Measurements from ENCODE around the gene DUSP11.
"Not testable (repeated sequence)": the region's sequence is repeated elsewhere in the genome, so short reads cannot be mapped to it uniquely, and the experiment has no call there.

The DUSP11 gene

GRCh38 chr2:73779467-73780236 is at the start of gene DUSP11:
Gene DUSP11 (minus strand): TSS chr2:73780103. CDS start chr2:73779974, 129 bp downstream.
- DNase-seq: peak; percentile 87

- DNase-seq: peak; percentile 93
Observed at GRCh38 chr2:73828818-73829570, 49.1 kb upstream of the DUSP11 start, which contains the start of gene STAMBP. Gene STAMBP (plus strand): TSS chr2:73828961. CDS start chr2:73830857, 1,896 bp downstream.

GRCh38 chr2:73828389-73828817 is 48.5 kb upstream of the DUSP11 start:
- no peak for DNase-seq

- no peak for DNase-seq
Observed at GRCh38 chr2:73827660-73828388, 47.9 kb upstream of the DUSP11 start.

GRCh38 chr2:73827018-73827417 is 47.1 kb upstream of the DUSP11 start:
- no peak for DNase-seq

GRCh38 chr2:73825408-73825807 is 45.5 kb upstream of the DUSP11 start:
- DNase-seq: no peak

GRCh38 chr2:73823916-73824523 is 44.1 kb upstream of the DUSP11 start:
- peak; percentile 70 for DNase-seq

- DNase-seq: no peak
Observed at GRCh38 chr2:73823416-73823815, 43.5 kb upstream of the DUSP11 start.

GRCh38 chr2:73822991-73823390 is 43.1 kb upstream of the DUSP11 start:
- DNase-seq: no peak

- DNase-seq: no peak
Observed at GRCh38 chr2:73822276-73822675, 42.4 kb upstream of the DUSP11 start.

GRCh38 chr2:73821669-73822068 is 41.8 kb upstream of the DUSP11 start:
- DNase-seq: no peak

GRCh38 chr2:73821227-73821626 is 41.3 kb upstream of the DUSP11 start:
- DNase-seq: no peak

- no peak for DNase-seq
Observed at GRCh38 chr2:73818296-73818695, 38.4 kb upstream of the DUSP11 start.

GRCh38 chr2:73812635-73813034 is 32.7 kb upstream of the DUSP11 start:
- no peak for DNase-seq

GRCh38 chr2:73811878-73812277 is 32.0 kb upstream of the DUSP11 start:
- no peak for DNase-seq

GRCh38 chr2:73783883-73784282 is 4.0 kb upstream of the DUSP11 start, which contains the start of gene C2orf78:
Gene C2orf78 (plus strand): TSS chr2:73784183. CDS start chr2:73784310, 127 bp downstream.
- not testable (repeated sequence) for DNase-seq

GRCh38 chr2:73783402-73783801 is 3.5 kb upstream of the DUSP11 start:
- not testable (repeated sequence) for DNase-seq

GRCh38 chr2:73780237-73780582 is 307 bp upstream of the DUSP11 start:
- DNase-seq: no peak

GRCh38 chr2:73778867-73779466 is 936 bp downstream of the DUSP11 start:
- DNase-seq: not testable (repeated sequence)

- DNase-seq: no peak
Observed at GRCh38 chr2:73776869-73777519, 2.9 kb downstream of the DUSP11 start.

- DNase-seq: no peak
Observed at GRCh38 chr2:73776381-73776780, 3.5 kb downstream of the DUSP11 start.

GRCh38 chr2:73772819-73773218 is 7.1 kb downstream of the DUSP11 start:
- no peak for DNase-seq

Data from NCI-H1105 treated with DMSO at 0.1 percent for 48 hours (cell line).